Measurements from ENCODE around the gene C19orf38. TPM values are rescaled to one million over a fixed set of nuclear protein-coding genes. Genes with fewer than 3 reads are reported as not detected.

C19orf38 gene
- polyA plus RNA-seq, 1 of the 3 experiments (the other 2 are of a cell fraction), result 0.15 TPM

- H3K4me2 ChIP-seq, result no peak overlapping the region
- DNase-seq, result no peak
- WGBS (ENCODE audit: low lambda C conversion rate), result 94% methylated on average over 11 of the region's 12 CpGs
- H3K27ac ChIP-seq (ENCODE audit: low read depth in 2 of 2, low read length in 1 of 2), result no peak overlapping the region
- H3F3A ChIP-seq (replicated peaks; ENCODE audit: insufficient read depth), result no peaks in the 10 kb centered on the region
- H3K27me3 ChIP-seq (ENCODE audit: insufficient read depth), result no peaks in the 10 kb centered on the region
- H3K9ac ChIP-seq, result no peak overlapping the region
- TF ChIP-seq REST (IDR thresholded peaks at IDR 0.05; ENCODE audit: low read depth, low read length) (no peak), NRF1 (IDR thresholded peaks at IDR 0.05; ENCODE audit: low read depth, low read length) (no peak), TCF12 (IDR thresholded peaks at IDR 0.05) (no peak), EZH2phosphoT487 (IDR thresholded peaks at IDR 0.05; ENCODE audit: borderline replicate concordance, low read depth) (no peak)
- TF ChIP-seq, protein P1, sequence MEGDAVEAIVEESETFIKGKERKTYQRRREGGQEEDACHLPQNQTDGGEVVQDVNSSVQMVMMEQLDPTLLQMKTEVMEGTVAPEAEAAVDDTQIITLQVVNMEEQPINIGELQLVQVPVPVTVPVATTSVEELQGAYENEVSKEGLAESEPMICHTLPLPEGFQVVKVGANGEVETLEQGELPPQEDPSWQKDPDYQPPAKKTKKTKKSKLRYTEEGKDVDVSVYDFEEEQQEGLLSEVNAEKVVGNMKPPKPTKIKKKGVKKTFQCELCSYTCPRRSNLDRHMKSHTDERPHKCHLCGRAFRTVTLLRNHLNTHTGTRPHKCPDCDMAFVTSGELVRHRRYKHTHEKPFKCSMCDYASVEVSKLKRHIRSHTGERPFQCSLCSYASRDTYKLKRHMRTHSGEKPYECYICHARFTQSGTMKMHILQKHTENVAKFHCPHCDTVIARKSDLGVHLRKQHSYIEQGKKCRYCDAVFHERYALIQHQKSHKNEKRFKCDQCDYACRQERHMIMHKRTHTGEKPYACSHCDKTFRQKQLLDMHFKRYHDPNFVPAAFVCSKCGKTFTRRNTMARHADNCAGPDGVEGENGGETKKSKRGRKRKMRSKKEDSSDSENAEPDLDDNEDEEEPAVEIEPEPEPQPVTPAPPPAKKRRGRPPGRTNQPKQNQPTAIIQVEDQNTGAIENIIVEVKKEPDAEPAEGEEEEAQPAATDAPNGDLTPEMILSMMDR (IDR thresholded peaks at IDR 0.05), result peak; percentile 22; the same call in 1 of the 2 replicates
- H4K20me1 ChIP-seq (ENCODE audit: insufficient read depth), result peaks cover 63% of the 10 kb centered on the region
- no peak overlapping the region for H2AFZ ChIP-seq (ENCODE audit: low read depth)
- ChIA-PET CTCF (interaction anchor here (1.0 to 2.2 kb wide), 4 partner anchors 8 to 24 kb away, joined by 3 to 8 read pairs (median 4); no protein-coding TSS in a partner anchor), POLR2A (no interaction called here)
- H3K4me1 ChIP-seq (ENCODE audit: control insufficient read depth in 1 of 2, insufficient read depth in 2 of 2, low read depth in 1 of 2, low read length in 1 of 2), result peaks cover 0 to 35% of the 10 kb centered on the region in 2 experiments; a peak in 2 of 4 replicates
- no peaks in the 10 kb centered on the region for H3K36me3 ChIP-seq (replicated peaks in 1 of 2; ENCODE audit: control insufficient read depth in 1 of 2, insufficient read depth in 2 of 2, low read length in 1 of 2)
- no peaks in the 10 kb centered on the region for H3K9me3 ChIP-seq
- H3K4me3 ChIP-seq (ENCODE audit: low read depth in 2 of 2, low read length in 1 of 2), result no peak overlapping the region
- H3K9me2 ChIP-seq, result no peaks in the 10 kb centered on the region
- peaks cover 85% of the 10 kb centered on the region for H3K79me2 ChIP-seq (ENCODE audit: insufficient read depth)
Observed at GRCh38 chr19:10895920-10896319, 47.7 kb downstream of the C19orf38 start.

DNA sequence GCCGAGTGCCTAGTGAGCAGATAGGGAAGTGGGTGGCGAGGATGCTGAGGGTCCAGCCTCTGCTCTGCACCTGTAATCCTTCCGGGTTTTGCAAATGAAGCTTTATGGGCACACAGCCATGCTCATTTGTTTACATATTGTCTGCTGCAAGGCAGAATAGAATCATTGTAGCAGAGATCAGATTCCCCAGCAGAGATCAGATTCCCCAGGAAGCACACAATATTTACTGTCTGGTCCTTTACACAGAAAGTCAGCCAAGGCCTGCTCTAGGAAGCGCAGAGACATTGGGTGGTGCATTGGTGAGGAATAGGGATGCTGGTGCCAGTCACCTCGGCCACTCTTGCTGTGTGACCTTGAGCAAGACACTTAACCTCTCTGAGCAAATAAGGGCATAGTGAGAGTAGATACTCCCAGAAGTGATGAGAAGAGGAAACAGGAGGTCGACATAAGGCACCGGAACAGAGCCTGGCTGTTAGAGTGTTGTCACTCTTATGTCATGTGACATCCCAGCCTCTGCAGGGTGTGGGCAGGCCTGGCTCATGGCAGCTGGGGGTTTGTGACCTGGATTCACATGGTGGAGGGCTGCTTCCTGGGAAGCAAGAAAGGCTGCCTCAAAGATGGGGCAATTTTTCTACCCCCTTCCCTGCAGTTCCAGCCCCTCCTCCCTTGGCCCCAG lies 48.8 kb downstream of the C19orf38 start:
- Histone ChIP-seq H3K9me2 (no peaks in the 10 kb centered on the region), H3K4me1 (ENCODE audit: control insufficient read depth in 1 of 2, insufficient read depth in 2 of 2, low read depth in 1 of 2, low read length in 1 of 2) (peaks cover 0 to 35% of the 10 kb centered on the region in 2 experiments; a peak in 2 of 4 replicates), H3K4me2 (no peak overlapping the region), H3K9me3 (no peaks in the 10 kb centered on the region), H3K27me3 (ENCODE audit: insufficient read depth) (no peaks in the 10 kb centered on the region), H2AFZ (ENCODE audit: low read depth) (no peak overlapping the region), H3F3A (replicated peaks; ENCODE audit: insufficient read depth) (no peaks in the 10 kb centered on the region), H3K27ac (ENCODE audit: low read depth in 2 of 2, low read length in 1 of 2) (no peak overlapping the region; a peak in 1 of 4 replicates), H3K36me3 (replicated peaks in 1 of 2; ENCODE audit: control insufficient read depth in 1 of 2, insufficient read depth in 2 of 2, low read length in 1 of 2) (no peaks in the 10 kb centered on the region), H3K79me2 (ENCODE audit: insufficient read depth) (peaks cover 86% of the 10 kb centered on the region), H3K4me3 (ENCODE audit: low read depth in 2 of 2, low read length in 1 of 2) (no peak overlapping the region), H3K9ac (no peak overlapping the region), H4K20me1 (ENCODE audit: insufficient read depth) (peaks cover 62% of the 10 kb centered on the region)
- no peak for DNase-seq
- CTCF ChIA-PET, result interaction anchor here (0.7 to 2.2 kb wide), 5 partner anchors 10 to 33 kb away, joined by 3 to 8 read pairs (median 4); no protein-coding TSS in a partner anchor
- 81% methylated on average over 7 of the region's 7 CpGs for WGBS (ENCODE audit: low lambda C conversion rate)
- POLR2A ChIA-PET, result interaction anchor here (1.2 kb wide), 1 partner anchor 9 kb away, joined by 3 read pairs; no protein-coding TSS in a partner anchor
- TF ChIP-seq USF2 (IDR thresholded peaks at IDR 0.05; ENCODE audit: borderline replicate concordance, low read depth, low read length) (no peak), RCOR1 (IDR thresholded peaks at IDR 0.05; ENCODE audit: low read length) (no peak), MAX (IDR thresholded peaks at IDR 0.05; ENCODE audit: low read depth) (no peak), ELF1 (IDR thresholded peaks at IDR 0.05) (no peak), CHD2 (IDR thresholded peaks at IDR 0.05; ENCODE audit: low read length, partially characterized antibody) (no peak), EP300 (IDR thresholded peaks at IDR 0.05; ENCODE audit: borderline replicate concordance in 1 of 2, low read depth in 1 of 2, low read length in 1 of 2) (no peak), NRF1 (IDR thresholded peaks at IDR 0.05; ENCODE audit: low read depth, low read length) (no peak), RXRA (IDR thresholded peaks at IDR 0.05; ENCODE audit: borderline replicate concordance, low read depth) (no peak), EZH2phosphoT487 (IDR thresholded peaks at IDR 0.05; ENCODE audit: borderline replicate concordance, low read depth) (no peak), FOSL2 (IDR thresholded peaks at IDR 0.05; ENCODE audit: borderline replicate concordance, low read depth) (no peak), USF1 (IDR thresholded peaks at IDR 0.05; ENCODE audit: borderline replicate concordance, low read depth) (no peak), JUND (IDR thresholded peaks at IDR 0.05) (no peak), MXI1 (IDR thresholded peaks at IDR 0.05; ENCODE audit: low read depth, low read length) (no peak)
